ENCODE measurements around the gene CCR6. TPM values are rescaled to one million over a fixed set of nuclear protein-coding genes. Genes with fewer than 3 reads are reported as not detected.

Gene CCR6
- total and polyA plus RNA-seq, 7 donors = 0.46 to 7.7 TPM; not detected in 5

DNA sequence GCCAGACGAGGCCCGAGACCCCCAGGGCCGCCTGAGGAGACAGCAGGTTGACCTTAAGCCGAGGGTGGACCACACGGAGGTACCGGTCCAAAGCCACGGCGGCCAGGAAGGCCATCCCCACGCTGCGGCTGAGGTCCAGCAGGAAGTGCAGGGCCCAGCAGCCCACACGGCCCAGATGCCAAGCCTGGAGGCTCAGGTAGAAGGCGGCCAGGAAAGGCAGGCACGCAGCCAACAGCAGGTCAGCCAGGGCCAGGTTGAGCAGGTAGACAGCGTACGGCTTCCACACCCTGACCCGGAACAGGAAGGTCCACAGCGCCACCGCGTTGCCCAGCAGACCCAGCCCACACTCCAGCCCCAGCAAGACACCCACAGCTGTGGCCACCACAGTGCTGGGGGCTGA, 34.5 kb downstream of the CCR6 start:
- TF ChIP-seq POLR2A (IDR thresholded peaks at IDR 0.05) (no peak), EP300 (IDR thresholded peaks at IDR 0.05) (no peak), POLR2AphosphoS5 (IDR thresholded peaks at IDR 0.05) (no peak)
- TF ChIP-seq, protein P1, sequence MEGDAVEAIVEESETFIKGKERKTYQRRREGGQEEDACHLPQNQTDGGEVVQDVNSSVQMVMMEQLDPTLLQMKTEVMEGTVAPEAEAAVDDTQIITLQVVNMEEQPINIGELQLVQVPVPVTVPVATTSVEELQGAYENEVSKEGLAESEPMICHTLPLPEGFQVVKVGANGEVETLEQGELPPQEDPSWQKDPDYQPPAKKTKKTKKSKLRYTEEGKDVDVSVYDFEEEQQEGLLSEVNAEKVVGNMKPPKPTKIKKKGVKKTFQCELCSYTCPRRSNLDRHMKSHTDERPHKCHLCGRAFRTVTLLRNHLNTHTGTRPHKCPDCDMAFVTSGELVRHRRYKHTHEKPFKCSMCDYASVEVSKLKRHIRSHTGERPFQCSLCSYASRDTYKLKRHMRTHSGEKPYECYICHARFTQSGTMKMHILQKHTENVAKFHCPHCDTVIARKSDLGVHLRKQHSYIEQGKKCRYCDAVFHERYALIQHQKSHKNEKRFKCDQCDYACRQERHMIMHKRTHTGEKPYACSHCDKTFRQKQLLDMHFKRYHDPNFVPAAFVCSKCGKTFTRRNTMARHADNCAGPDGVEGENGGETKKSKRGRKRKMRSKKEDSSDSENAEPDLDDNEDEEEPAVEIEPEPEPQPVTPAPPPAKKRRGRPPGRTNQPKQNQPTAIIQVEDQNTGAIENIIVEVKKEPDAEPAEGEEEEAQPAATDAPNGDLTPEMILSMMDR (IDR thresholded peaks at IDR 0.05) = no peak
- H3K4me1 ChIP-seq = no peaks in the 10 kb centered on the region
- H3K9me3 ChIP-seq = no peaks in the 10 kb centered on the region
- no peak overlapping the region for H3K4me3 ChIP-seq
- intact Hi-C loops (cut with DNase I) = no loop called here
- H3K27me3 ChIP-seq = no peaks in the 10 kb centered on the region
- WGBS, 2 donors = 88 to 93% methylated on average over 19 of the region's 19 CpGs
- H3K27ac ChIP-seq = no peak overlapping the region
- no peak for DNase-seq
- H3K36me3 ChIP-seq = no peaks in the 10 kb centered on the region

DNA sequence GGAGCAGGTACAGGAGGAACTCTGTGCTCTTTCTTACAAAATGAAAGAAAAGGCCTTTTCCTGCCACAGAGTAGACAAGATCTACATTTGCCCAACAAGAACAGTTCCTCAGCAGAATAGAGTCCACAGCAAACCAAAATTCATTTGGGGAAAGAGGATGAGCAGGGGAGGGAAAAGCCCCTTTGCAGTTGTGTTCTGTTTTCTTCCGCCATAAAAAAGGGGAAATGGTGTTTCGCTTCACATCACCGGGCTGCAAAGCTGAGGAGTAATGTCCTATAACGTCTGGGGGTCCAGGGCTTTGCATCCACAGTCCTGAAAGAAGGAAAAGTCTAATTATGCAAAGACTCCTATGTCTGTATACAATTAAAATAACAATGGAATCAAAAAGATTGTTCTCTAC, 35.0 kb downstream of the CCR6 start, which contains the start of gene GPR31:
TSS of gene GPR31 (minus strand) at position 118 of the 400 bp plus-strand sequence. CDS start 149 bp downstream, outside the sequence.
- intact Hi-C loops (cut with DNase I) = no loop called here
- no peak for DNase-seq
- no peaks in the 10 kb centered on the region for H3K27me3 ChIP-seq
- WGBS, 2 donors = 62 to 84% methylated on average over 4 of the region's 4 CpGs
- H3K27ac ChIP-seq = no peak within 1 kb of the TSS
- no peak for TF ChIP-seq POLR2AphosphoS5 (IDR thresholded peaks at IDR 0.05)
- no peak for TF ChIP-seq POLR2A (IDR thresholded peaks at IDR 0.05)
- no peak for TF ChIP-seq EP300 (IDR thresholded peaks at IDR 0.05)
- TF ChIP-seq, protein P1 (IDR thresholded peaks at IDR 0.05) = no peak
- no peaks in the 10 kb centered on the region for H3K36me3 ChIP-seq
- H3K4me3 ChIP-seq = no peak within 1 kb of the TSS
- no peaks in the 10 kb centered on the region for H3K4me1 ChIP-seq
- H3K9me3 ChIP-seq = no peaks in the 10 kb centered on the region

DNA sequence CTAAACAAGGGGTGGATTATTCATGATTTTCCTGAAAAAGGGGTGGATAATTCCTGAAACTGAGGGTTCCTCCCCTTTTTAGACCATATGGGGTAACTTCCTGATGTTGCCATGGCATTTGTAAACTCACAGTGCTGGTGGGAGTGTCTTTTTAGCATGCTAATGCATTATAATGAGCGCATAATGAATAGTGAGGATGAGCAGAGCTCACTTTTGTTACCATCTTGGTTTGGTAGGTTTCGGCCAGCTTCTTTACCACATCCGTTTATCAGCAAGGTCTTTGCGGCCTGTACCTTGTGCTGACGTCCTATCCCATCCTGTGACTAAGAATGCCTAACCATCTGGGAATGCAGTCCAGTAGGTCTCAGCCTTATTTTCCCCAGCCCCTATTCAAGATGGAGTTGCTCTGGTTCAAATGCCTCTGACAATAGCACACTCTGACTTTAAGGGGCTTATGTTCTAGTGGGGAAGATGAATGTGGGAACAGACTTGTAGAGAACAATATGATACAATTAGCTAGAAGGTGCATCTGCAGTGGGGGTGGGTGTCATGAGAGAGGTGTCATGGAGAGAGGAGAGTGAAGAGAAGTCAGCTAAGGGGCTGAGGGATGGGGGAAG, 39.1 kb downstream of the CCR6 start:
- TF ChIP-seq POLR2AphosphoS5 (IDR thresholded peaks at IDR 0.05) (no peak), POLR2A (IDR thresholded peaks at IDR 0.05) (no peak), EP300 (IDR thresholded peaks at IDR 0.05) (no peak)
- TF ChIP-seq, protein P1 (IDR thresholded peaks at IDR 0.05) = no peak
- H3K27ac ChIP-seq = no peak overlapping the region
- no peaks in the 10 kb centered on the region for H3K36me3 ChIP-seq
- 96 to 97% methylated on average over 5 of the region's 5 CpGs for WGBS, 2 donors
- H3K27me3 ChIP-seq = no peaks in the 10 kb centered on the region
- intact Hi-C loops (cut with DNase I) = no loop called here
- DNase-seq = no peak
- H3K4me1 ChIP-seq = no peaks in the 10 kb centered on the region
- H3K4me3 ChIP-seq = no peak overlapping the region
- no peaks in the 10 kb centered on the region for H3K9me3 ChIP-seq

GRCh38 chr6:167162591-167162990, 39.7 kb downstream of the CCR6 start:
- Histone ChIP-seq H3K27me3 (no peaks in the 10 kb centered on the region), H3K36me3 (no peaks in the 10 kb centered on the region), H3K9me3 (no peaks in the 10 kb centered on the region), H3K4me1 (no peaks in the 10 kb centered on the region), H3K27ac (no peak overlapping the region), H3K4me3 (no peak overlapping the region)
- no peak for DNase-seq
- WGBS, 2 donors = 91 to 92% methylated on average over 12 of the region's 12 CpGs
- TF ChIP-seq POLR2AphosphoS5 (IDR thresholded peaks at IDR 0.05) = no peak
- TF ChIP-seq EP300 (IDR thresholded peaks at IDR 0.05) = no peak
- TF ChIP-seq, protein P1 (IDR thresholded peaks at IDR 0.05) = no peak
- TF ChIP-seq POLR2A (IDR thresholded peaks at IDR 0.05) = no peak
- intact Hi-C loops (cut with DNase I) = no loop called here

Data from sigmoid colon (tissue), 7 donors.